ENCODE measurements around the gene SETD4.

The SETD4 gene

GRCh38 chr21:36089946-36090345, 29.6 kb upstream of the SETD4 start:
- H3K4me3 ChIP-seq (ENCODE audit: low read depth, low read length), result no peak overlapping the region
- no peak for DNase-seq (ENCODE audit: low read depth)
- no peak for TF ChIP-seq CTCF (conservative IDR thresholded peaks at IDR 0.05; ENCODE audit: low read depth, low read length)

- no peak for DNase-seq (ENCODE audit: low read depth)
- H3K4me3 ChIP-seq (ENCODE audit: low read depth, low read length), result no peak overlapping the region
- TF ChIP-seq CTCF (conservative IDR thresholded peaks at IDR 0.05; ENCODE audit: low read depth, low read length), result peak; percentile 8
Observed at GRCh38 chr21:36087362-36088138, 27.2 kb upstream of the SETD4 start.

DNA sequence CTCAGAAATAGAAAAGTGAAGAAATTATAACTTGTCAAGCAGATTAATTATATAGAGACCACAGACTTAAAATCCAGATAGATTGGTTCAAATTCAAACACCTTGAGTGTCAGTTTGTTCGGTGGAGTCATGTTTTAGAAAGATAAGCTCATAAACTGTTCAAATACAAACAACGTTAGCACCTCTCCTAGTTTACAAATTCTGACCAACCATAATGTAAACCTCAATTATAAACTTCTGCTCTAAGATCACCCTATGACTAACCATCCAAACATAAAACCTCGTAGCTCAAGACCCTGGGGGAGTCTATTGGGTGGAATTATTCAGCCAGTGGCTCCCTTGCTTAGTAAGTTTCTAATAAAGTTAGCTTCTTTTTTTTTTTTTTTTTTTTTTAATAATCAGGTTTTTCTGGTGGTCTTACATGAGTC, 21.9 kb upstream of the SETD4 start:
- no peak overlapping the region for H3K4me3 ChIP-seq (ENCODE audit: low read depth, low read length)
- DNase-seq (ENCODE audit: low read depth), result no peak
- no peak for TF ChIP-seq CTCF (conservative IDR thresholded peaks at IDR 0.05; ENCODE audit: low read depth, low read length)

DNA sequence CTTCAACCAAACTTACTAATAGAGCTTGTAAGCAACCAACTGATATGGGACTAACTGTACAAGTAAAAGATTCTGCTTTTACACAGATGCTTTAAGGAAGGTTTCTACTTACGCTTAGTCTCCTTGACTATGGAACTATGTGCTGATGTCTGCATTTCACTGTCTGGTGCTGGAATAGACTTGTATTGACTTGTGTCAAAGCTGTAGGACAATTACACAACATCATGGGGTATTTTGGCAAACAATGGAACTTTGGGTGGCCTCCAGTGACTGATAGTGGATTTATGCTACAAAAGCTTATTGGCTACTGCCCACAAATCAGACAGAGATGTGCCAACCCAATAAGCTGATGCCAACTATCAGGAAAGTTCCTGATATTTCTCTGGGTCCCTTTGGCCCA, 20.1 kb upstream of the SETD4 start:
- TF ChIP-seq CTCF (conservative IDR thresholded peaks at IDR 0.05; ENCODE audit: low read depth, low read length), result no peak
- no peak overlapping the region for H3K4me3 ChIP-seq (ENCODE audit: low read depth, low read length)
- no peak for DNase-seq (ENCODE audit: low read depth)

GRCh38 chr21:36079671-36080070, 19.3 kb upstream of the SETD4 start:
- no peak overlapping the region for H3K4me3 ChIP-seq (ENCODE audit: low read depth, low read length)
- no peak for TF ChIP-seq CTCF (conservative IDR thresholded peaks at IDR 0.05; ENCODE audit: low read depth, low read length)
- no peak for DNase-seq (ENCODE audit: low read depth)

DNA sequence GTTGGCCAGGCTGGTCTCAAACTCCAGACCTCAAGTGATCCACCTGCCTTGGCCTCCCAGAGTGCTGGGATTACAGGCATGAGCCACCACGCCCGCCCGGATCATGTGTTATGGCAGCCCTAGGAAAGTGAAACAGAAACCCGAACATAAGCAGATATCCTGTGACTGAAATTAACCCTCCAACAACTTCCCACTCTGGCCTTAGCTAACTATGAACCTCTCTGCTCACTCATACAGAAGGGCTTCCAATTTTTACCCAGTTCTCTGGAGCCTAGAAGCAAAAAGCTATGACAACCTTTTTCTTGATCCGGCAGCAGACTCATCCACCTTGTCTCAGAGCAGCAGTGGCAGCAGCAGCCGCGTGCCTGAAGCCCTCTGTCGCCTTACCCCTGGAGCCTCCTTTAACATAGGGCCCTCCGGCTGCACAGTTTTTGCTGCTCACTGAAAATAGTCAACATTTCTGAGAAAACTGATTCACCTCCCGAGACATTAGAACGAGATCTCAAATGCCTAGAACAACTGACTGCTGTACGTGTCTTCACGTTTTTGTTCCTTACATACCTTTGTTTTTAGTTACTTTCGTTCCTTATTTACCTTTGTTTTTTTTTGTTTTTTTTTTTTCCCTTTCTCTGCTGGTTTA, 18.8 kb upstream of the SETD4 start:
- no peak overlapping the region for H3K4me3 ChIP-seq (ENCODE audit: low read depth, low read length)
- TF ChIP-seq CTCF (conservative IDR thresholded peaks at IDR 0.05; ENCODE audit: low read depth, low read length), result no peak
- peak; percentile 32 for DNase-seq (ENCODE audit: low read depth)

DNA sequence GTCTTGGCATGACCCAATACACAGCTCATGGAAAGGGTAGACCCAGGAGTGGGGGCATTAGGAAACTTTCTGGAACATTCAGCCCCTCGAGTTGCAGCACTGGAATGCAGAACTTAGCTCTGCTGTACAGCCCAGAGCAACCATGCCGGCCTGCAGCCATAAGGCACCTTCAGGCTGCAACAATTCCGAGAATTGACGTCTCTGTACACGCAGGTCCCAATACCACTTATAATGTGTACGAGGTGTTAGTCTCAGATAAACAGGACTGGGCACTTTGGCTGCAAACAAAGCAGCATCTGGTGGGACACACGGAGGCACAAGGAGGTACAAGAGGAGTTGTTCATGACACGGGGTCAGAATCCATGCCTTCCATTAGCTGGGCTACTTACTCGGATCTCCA, 17.4 kb upstream of the SETD4 start:
- TF ChIP-seq CTCF (conservative IDR thresholded peaks at IDR 0.05; ENCODE audit: low read depth, low read length), result no peak
- no peak for DNase-seq (ENCODE audit: low read depth)
- no peak overlapping the region for H3K4me3 ChIP-seq (ENCODE audit: low read depth, low read length)
